Hematopoietic multipotent progenitor cell treated with erythropoietin and hydrocortisone succinate and interleukin-3 and kit ligand, for 4 days (in vitro differentiated cells): ENCODE data around the gene PPP1CB.

ENCODE experiments used
- DNase-seq: peaks from one replicate; pipeline ENCODE4 v3.0.0-alpha.2; 2015

PPP1CB gene

DNA sequence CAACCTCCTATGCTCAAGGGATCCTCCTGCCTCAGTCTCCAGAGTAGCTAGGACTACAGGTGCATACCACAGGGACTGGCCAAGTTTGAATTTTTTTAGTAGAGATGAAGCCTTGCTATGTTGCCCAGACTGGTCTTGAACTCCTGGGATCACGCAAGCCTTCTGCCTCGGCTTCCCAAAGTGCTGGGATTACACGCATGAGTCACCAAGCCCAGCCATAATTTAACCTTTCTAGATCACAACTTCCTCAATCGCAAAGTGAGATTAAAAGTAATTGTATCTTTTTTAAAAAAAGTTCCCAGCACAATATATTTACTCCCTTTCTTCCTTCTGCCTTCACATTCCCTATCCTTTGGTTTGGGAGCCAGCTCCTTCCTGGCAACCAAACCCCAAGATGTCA, 5.8 kb upstream of the PPP1CB start:
- DNase-seq: peak; percentile 28

DNA sequence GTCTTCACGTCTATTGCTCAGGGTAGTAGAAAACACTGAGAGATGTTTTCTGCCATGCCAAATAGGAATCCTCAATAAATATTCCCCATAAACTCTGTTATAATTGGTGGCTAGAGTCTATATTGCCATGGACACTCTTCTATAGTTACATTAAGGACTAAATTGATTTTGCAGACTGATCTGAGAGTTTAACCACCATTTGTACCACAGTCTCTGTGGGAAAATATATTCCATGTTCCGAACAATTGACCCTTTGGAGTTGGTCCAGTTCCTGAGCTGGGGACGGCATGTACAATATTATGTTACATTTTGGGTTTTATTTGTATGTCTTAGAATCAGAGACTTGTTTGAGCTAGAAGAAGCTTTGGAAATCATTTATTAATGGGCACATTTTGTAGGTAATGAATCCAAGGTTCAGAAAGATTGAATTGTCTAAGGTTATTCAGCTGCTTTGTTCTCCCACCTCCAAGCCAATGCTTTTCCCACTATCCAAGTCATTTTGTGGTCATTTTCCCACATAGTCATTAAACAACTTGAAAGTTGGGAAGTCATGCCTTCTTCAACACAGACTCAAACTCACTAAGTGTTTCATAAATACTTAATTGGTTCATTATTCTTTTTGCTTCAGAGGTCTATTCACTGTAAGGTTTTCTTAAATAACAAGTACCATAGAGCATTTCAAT, 5.1 kb upstream of the PPP1CB start:
- no peak for DNase-seq

DNA sequence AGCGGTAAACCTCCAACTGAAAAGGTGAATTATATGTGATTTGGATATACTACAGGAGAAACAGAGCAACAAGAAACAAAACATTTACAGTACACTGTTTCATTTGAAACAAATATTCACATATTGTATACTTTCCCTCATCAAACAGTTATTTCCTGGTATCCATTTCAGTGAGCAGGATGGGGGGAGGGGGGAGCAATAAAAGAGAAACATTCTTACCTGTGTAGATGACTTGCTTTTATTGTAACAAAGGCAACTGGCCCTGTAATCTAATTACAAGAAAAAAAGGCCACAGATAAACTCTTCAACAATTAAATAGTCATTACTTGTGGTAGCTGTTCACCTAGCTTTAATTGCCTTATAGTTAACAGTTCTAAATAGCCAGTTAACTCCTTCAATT, 3.9 kb upstream of the PPP1CB start:
- DNase-seq: no peak

DNA sequence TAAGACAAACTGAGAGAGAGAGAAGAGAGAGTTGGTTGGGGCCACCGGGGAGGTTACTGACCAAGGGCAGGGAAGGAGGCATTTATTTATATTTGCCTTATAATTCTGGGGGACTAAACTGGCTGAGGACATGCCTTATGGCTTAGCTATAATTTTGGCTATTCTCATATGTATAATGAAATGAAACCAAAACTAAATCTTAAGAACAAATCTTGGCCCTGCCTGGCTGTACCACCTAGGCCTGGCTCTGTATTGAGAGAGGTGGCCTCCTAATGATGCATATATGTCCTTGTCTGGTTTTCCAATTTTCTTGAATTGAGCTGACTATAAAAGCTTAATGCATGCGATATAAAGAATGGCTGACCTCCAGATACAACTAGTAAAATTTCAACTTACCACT, 3.5 kb upstream of the PPP1CB start:
- no peak for DNase-seq

DNA sequence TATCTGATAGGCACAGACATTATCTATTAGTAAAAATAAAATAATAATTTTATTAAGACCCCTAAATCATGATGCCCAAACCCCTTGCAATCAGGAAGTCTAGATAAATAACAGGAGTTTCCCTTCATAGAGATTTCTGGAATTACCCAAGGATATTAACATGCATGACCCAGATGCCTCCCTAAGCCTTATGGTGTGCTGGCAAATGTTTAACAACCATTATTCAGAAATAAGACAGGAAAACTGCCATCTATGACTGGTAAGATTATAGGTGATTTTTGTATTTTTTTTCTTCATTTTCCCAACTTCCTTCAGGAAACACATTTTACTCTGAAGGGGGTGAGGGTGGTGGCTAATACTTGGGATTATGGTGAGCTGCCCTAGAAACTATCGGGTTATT, 2.7 kb upstream of the PPP1CB start:
- DNase-seq: no peak

DNA sequence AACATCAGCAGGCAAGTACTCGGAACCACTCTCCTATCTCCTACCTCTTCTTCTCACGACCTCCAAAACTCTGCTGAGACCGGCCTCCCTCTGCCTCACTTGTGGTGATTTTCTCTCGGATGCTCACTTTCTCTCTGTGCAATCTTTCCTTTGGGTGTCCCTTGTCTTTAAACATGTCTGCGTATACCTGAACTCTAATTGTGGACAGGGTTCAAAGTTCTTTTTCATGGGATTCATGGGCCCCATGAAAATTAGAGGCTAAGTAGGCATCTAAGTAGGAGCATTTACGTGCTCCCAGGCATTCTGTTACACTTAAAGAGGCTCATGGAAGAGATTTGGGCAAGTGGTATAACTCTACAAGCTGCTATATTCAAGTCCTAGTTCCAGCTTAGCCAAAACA, 2.1 kb upstream of the PPP1CB start:
- DNase-seq: no peak

DNA sequence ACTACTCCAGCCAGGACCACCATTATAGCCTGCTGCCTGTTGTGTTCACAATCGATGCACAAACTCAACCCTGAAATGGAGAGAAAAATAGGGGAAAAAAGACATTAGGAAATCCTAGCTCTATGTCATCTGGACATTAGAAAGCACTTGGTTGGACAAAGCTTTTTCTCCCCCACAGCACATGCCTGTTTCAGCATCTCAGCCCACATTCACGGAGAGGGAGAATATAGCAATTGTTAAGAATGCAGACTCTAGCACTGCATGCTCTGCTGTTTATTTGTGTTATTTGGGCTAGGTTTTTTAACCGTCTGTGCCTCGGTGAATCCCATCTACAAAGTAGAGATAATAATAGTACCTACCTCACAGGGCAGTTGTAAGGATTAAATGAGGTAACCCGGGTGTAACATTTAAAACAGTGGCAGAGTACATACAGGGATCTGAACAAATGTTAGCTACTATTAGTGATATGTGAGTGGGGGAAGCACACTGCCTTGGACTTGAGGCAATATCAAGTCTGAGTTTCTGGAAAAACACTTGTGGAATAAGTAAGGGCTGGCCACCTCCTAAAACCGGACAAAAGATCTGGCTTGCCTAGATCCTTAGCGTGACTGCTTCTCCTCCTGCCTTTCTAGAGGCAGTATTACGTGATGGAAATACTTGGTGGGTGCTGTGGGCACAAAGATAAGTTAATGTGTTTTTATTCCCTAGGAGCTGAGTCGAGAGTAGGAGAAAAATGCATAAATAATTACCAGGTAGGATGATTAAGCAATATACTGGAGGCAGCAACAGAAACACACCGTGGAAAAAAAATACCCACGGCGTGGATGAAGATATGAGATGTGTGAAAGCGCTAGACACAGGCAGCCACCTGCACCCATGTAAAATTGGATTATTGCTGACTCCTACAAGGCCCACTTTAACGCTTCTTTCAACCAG, 1.0 kb upstream of the PPP1CB start:
- peak; percentile 79 for DNase-seq

DNA sequence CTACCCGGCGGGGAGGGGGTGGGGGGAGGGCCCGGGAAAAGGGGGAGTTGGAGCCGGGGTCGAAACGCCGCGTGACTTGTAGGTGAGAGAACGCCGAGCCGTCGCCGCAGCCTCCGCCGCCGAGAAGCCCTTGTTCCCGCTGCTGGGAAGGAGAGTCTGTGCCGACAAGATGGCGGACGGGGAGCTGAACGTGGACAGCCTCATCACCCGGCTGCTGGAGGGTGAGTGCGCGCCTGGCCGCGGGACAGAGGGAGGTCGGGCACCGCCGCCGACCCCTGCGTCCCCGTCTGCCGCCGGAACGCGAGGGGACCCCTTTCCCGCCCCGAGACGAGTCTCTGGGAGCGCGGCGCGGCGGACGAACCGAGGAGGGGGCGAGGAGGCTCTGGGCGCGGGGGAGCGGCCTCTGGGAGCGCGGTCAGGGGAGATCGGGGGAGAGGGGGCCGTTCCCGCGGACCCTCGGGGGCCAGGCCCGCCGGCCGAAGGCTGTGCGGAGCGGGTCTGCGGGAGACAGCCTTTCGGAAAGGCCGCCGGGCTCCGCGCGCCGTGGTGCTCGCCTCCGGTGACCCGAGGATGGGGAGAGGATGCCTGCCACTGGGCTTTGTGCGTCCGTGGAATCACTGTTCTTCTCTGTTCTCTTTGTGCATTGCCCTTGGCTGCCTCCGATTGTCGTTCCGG, 463 bp downstream of the PPP1CB start:
- DNase-seq: peak; percentile 43

DNA sequence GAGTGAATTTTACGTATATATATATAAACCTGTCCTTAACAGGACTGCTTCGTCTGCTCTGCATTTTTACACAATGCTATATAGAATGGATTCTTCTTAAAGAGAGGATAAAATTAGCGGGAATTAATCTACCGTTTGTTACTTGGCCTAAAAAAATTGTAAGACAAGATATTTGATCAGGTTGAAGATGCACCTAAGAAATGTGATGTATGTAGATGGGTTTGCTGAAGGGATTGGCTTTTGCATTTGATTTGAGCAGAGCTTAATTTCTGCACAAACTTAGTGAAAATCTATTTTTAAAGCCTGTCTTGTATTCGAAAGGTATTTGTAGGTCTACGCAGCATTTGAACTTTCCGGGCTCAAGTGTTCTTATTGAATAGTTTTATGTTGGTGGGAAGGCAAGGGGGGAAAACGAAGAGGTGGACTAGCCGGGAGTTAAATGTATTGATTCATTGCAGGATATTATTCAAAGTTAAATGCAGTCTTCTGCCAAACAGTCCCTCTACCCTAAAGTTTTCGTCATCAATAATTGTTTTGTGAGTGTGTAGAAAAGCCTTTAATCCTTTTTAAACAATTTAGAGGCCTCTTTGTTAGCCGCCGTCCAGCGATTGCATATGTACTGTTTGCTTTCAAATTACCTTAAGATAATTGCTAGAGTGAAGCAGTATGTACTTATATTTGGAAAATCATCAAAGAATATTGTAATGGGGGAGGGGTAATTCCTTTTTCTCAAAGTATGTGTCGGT, 1.2 kb downstream of the PPP1CB start:
- DNase-seq: peak; percentile 19

DNA sequence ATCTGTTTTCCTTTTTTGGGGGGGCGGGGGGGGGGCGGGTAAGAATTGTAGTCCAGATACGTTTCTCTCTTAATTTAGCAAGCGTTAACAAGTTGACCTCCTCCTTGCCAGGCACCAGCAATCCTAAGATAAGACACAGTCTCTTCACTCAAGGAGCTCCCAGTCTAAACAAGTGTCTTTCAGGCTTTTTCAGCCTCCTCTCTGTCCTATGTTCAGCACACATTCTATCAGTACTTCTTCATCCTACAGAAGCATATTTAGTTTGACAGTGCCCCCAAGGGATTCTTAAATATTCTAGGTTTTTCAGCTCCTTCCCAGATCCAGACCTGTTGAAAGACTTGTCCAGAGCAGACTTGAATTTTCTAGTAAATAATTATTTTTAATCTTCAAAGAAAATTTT, 2.7 kb downstream of the PPP1CB start:
- peak; percentile 61 for DNase-seq

DNA sequence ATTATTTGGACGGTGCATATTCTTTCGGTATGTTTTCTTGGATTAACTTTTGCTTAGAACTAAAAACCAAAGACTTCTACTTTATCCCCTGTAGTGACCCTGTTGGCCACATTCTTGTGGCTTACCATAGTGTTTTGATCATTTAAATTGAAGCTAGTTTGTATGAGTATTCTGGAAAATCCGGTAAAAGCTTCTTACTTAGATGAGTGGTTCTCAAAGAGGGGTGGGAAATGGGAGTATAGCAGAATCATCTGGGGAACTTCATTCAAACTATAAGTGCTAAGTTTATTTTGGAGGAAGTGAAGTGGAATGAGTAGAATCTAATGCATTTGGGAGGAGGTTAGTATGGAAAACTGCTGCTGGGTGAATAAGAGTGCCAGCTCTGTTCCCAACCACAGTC, 3.8 kb downstream of the PPP1CB start:
- DNase-seq: no peak

DNA sequence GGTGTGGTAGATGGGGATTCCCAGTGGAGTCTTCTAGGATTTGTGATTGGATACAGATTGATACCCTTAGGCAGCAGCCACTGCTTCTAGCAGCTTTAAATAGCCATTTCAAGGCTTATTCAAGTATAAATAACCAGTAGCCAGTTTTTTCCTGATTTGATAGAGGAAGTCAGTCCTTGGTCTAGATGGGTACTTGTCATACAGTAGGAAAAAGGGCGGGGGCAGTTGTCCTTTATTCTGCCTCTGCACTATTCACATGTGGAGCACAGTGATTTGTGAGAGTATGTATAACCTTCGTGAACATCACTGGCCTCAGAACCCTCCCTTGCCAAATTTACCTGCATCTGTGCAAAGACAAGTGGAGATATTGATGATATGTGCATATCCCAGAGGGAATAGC, 6.8 kb downstream of the PPP1CB start:
- no peak for DNase-seq

DNA sequence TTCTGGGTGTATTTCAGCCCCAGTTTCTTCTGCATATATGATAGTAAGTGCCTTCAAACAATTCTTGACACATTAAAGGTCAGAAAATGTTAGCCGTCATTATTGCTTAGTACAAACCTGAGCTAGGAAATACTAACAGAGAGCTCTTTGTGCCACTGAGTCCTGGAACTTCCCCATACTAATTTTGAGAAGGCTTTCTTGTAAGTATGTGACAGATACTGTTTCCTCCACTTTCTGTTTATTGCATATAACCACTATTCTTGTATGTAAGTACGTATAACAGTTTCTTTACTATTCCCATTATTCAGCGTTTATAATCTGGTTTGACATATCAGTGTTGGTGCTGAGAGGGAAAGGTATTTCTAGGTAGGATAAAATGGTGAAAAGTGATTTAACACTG, 9.8 kb downstream of the PPP1CB start:
- no peak for DNase-seq

DNA sequence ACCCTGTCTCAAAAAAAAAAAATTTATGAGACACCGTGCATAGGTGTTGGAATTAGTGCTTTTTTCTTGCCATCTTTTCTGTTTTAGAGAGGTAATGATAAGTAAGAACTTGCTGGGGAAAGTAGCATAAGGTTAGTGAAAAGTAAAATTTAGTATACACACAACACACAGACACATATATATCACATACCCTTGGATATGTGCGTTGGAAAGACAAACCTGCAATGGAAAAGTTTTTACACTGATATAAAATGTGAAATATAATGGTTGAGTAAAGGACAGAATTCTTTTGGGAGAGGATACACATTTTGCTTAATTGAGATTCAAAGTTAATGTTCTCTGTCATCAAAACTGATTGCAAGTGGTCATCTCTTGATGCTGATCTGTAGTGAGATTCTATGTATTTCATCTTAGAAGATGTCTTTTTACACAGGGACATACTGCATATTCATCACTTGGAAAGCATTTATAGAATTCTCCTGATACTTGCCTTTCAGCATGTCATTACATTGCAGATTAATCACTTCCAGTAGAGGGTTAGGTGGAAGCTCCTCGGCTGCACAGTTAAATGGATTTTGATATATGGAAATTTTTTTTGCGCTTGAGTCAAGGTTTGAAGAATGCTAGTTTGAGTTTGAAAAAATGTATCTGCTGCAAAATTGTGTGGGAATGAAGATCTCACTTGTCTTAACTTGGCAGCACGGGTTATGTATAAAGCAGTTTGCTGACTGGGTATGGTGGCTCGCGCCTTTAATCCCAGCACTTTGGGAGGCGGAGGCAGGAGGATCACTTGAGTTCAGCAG, 13.5 kb downstream of the PPP1CB start:
- no peak for DNase-seq

DNA sequence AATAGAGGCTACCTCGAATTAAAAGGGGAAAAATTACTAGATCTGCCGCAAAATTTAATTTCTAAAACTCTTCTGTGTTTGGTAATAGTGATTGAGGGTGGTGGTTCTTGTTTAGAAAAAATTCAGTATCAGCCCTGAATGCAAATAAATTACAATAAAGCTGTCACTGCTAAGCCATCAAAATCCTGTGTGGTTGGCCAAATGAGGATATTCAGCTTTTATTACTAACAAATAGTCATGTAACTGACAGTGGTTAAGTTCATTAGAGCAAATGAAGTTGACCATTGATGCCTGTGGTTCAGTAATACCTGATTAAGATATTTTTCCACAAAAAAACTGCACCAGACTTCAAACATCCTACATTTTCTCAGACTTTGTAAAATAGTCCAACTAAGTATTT, 14.4 kb downstream of the PPP1CB start:
- DNase-seq: no peak

DNA sequence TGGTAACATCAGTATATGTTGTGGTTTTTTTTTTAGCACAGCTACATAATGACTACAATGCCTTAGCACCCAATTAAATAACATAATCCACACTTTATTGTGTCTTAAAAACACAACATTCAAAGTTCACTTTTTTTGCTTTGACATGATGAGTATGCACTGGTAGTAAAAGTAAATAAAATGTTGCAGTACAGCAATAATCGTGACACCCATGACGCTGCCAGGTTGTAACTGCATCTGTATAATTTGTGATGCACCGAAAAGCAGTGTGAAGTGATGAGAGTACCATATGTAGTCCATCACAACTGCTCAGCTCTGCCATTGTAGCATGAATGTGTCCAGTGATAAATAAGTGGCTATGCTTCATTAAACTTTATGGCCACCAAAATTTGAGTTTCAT, 15.7 kb downstream of the PPP1CB start:
- DNase-seq: no peak

DNA sequence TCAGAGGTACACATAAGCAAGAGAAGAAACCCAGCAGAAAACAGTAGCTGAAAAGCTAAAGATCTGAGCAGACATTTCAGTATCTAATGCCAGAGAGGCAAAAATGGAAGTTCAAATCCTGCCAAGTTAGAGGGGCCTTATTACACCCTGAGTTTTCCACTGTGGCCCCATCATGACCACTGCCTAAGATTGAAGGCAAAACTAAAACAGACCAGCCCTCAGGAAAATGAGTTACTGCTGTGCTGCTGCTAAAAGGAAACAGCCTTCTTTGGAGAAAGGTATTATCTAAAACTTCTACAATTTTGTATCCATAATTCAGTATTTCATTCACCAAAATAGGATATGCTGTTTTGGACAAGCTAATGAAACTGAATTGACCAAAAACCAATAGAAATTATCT, 16.8 kb downstream of the PPP1CB start:
- no peak for DNase-seq

DNA sequence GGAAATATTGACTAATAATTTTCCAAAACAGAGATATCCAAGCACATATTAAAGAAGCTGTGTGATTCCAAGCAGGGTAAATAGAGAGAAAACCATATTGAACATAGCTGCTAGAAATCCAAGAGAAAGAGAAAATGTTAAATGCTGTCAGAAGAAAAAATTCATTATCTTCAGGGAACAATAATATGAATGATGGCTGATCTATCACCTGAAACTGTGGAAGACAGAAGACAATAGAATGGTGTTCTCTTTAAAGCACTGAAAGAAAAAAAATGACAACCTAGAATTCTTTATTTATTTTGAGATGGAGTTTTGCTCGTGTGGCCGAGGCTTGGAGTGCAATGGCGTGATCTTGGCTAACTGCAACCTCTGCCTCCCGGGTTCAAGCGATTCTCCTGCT, 17.3 kb downstream of the PPP1CB start:
- no peak for DNase-seq

DNA sequence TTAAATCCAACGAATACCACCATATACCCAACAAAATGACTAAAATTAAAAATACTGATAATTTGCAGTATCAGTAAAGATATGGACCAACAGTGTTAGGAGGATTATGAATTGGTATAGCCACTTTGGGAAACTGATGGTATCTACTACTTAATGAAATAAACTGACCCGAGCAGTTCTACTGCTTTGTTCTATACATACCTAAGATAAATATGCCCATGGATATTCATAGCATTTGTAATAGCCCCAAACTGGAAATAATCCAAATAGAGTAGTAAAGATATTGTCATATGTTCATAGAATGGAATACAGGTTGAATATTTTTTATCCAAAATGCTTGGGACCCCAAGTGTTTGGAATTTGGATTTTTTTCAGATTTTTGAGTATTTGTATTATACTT, 20.7 kb downstream of the PPP1CB start:
- DNase-seq: no peak

DNA sequence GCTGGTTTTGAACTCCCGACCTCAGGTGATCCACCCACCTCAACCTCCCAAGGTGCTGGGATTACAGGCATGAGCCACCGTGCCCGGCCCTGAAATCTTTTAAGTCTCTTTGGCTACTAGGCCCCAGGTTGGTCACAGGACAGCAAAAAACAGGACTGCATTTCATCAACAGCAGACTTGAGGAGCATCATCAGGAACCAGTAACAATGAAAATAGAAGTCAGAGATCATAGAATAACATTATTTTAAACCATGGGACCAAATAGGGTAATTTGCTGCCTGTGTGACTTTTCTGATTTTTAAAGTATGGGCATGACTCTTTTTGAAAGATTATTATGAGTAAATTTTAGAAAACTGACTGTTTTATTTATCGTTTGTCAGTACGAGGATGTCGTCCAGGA, 24.8 kb downstream of the PPP1CB start:
- DNase-seq: no peak

DNA sequence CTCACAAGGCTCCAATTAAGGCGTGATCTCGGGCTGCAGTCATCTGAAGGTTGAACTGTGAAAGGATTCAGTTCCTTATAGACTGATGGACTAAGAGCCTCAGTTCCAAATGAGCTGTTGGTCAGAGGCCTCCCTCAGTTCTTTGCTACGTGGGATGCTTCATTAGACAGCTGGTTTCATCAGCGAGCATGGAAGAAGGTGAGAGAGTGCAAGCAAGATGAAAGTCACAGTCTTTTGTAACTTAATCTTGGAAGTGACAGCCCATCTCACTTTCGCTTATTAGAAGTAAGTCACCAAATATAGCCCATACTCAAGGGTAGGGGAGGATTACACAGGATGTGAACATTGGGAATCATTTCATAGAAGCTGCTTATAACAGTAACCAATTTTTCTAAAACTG, 26.8 kb downstream of the PPP1CB start:
- no peak for DNase-seq

DNA sequence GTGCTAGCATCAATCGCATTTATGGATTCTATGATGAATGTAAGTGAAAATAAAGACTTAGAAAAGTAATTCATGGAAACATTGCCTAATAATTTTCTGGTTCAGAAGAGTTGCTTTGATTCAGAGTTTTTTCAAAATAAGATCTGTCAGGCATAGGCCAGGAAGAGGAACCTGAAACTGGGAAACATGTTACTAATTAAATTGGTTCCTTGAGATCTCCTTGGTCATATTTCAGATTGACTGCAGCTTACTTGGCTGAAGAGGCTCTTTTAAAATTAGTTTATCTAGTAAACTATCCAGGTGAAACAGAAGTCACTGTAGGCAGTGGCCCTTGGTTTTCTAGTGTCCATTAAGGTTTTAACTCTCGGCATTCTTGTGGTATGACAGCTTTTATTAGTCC, 27.4 kb downstream of the PPP1CB start:
- no peak for DNase-seq
